K562 (cell line): ENCODE results near the gene CTSK. TPM values are rescaled to one million over a fixed set of nuclear protein-coding genes. Genes with fewer than 3 reads are reported as not detected.

Experiments used
- ATAC-seq: fragments of 200-7000 bp; cut with Tn5 transposase; 3 replicates; pipeline ENCODE4 v1.9.1; 2020; ENCODE audit warnings: moderate library complexity
- BruUV-seq: library from RNA; stranded (reverse); fragments of 400-500 nt; replicated peaks from 2 replicates; lab custom pipeline; 2021; lab: Mats Ljungman, UMichigan
- CTCF ChIA-PET: fragments of 300-600 bp; formaldehyde crosslinking; extraction: SDS; loops from one replicate; lab custom pipeline; 2021; ENCODE audit warnings: low intra/inter-chr PET ratio; lab: Yijun Ruan, JAX
- POLR2A ChIA-PET: fragments of 300-600, 350-650 bp; sonication (Branson Sonifier 250); formaldehyde crosslinking; extraction: SDS; loops from one replicate; lab custom pipeline; 2021; ENCODE audit warnings: antibody characterized with exemption, inconsistent platforms; lab: Yijun Ruan, JAX
- DNase-seq, 4 experiments: peaks; one replicate each; pipeline versions ENCODE4 v3.0.0 to v3.0.0-alpha.2; 2011 to 2018; ENCODE audit warnings: low spot score in 3 of 4, mixed read lengths in 3 of 4; ENCODE audit errors: extremely low read depth in 1 of 4
- FAIRE-seq: peaks from 2 replicates; lab custom pipeline; 2011; peaks lifted over from hg19 to GRCh38; lab: Jason Lieb, UNC
- H2AFZ ChIP-seq: 2 replicates; pipeline ENCODE4 v1.6.0; 2011; ENCODE audit warnings: low read depth, low read length, control low read depth, inconsistent platforms
- H3K27ac ChIP-seq: fragments of 200-600 bp; 3 replicates; pipeline ENCODE4 v1.8.0; 2011; ENCODE audit warnings: low read depth, mild to moderate bottlenecking, control low read depth, inconsistent platforms, low read length, moderate library complexity, mixed read lengths; ENCODE audit errors: extremely low read depth
- H3K27me3 ChIP-seq, 2 experiments: fragments of 300-600 bp in 1 of 2; 2 replicates in 1 of 2; 3 replicates in 1 of 2; pipeline versions ENCODE4 v1.6.0 to v1.8.0; 2011; ENCODE audit warnings: inconsistent platforms in 2 of 2, low read length in 2 of 2, mild to moderate bottlenecking in 1 of 2, mixed read lengths in 1 of 2, moderate library complexity in 1 of 2; ENCODE audit not compliant: control insufficient read depth in 2 of 2, insufficient read depth in 2 of 2
- H3K36me3 ChIP-seq: fragments of 300-600 bp; 3 replicates; pipeline ENCODE4 v1.8.0; 2011; ENCODE audit warnings: mild to moderate bottlenecking, low read length, inconsistent platforms; ENCODE audit not compliant: control insufficient read depth, insufficient read depth
- H3K4me1 ChIP-seq, 2 experiments: fragments of 200-600 bp in 1 of 2; replicated peaks in 1 of 2; 2 replicates in 1 of 2; 3 replicates in 1 of 2; pipeline versions ENCODE4 v1.5.1 to v1.8.0; 2011; ENCODE audit warnings: inconsistent platforms in 2 of 2, low read length in 2 of 2, mild to moderate bottlenecking in 1 of 2, mixed read lengths in 1 of 2, moderate library complexity in 1 of 2; ENCODE audit not compliant: control insufficient read depth in 2 of 2, insufficient read depth in 2 of 2
- H3K4me2 ChIP-seq: 2 replicates; pipeline ENCODE4 v1.6.1; 2011; ENCODE audit warnings: low read length, control low read depth, inconsistent platforms, mixed read lengths; ENCODE audit not compliant: insufficient read depth
- H3K4me3 ChIP-seq: fragments of 200-600 bp; sonication (generic), shearing (Covaris generic); 2 replicates; pipeline ENCODE4 v1.5.1; 2016; ENCODE audit warnings: control low read depth, inconsistent platforms
- H3K79me2 ChIP-seq: fragments of 200-600 bp; 3 replicates; pipeline ENCODE4 v1.8.0; 2011; ENCODE audit warnings: low read length, inconsistent platforms; ENCODE audit not compliant: control insufficient read depth, insufficient read depth
- H3K9ac ChIP-seq, 2 experiments: 2 replicates each; pipeline versions ENCODE4 v1.6.0 to v1.6.1; 2011; ENCODE audit warnings: low read depth in 2 of 2, low read length in 2 of 2, control low read depth in 1 of 2, inconsistent platforms in 1 of 2, mild to moderate bottlenecking in 1 of 2, mixed read lengths in 1 of 2; ENCODE audit not compliant: insufficient read depth in 1 of 2
- H3K9me1 ChIP-seq: one replicate; pipeline ENCODE4 v1.6.0; 2011; ENCODE audit warnings: inconsistent platforms, mild to moderate bottlenecking, low read length, moderate library complexity; ENCODE audit not compliant: control insufficient read depth, insufficient read depth
- H3K9me3 ChIP-seq: replicated peaks from 2 replicates; pipeline ENCODE4 v1.5.1; 2011; ENCODE audit warnings: low read depth, low read length, inconsistent platforms; ENCODE audit not compliant: control insufficient read depth, insufficient read depth
- H4K20me1 ChIP-seq: replicated peaks from 2 replicates; pipeline ENCODE4 v1.6.1; 2011; ENCODE audit warnings: low read length, inconsistent platforms, mixed read lengths; ENCODE audit not compliant: control insufficient read depth, insufficient read depth
- CSDE1 ChIP-seq, 2 experiments: fragments of 450-650 bp; IDR thresholded peaks; 2 replicates each; pipeline ENCODE4 v1.6.1; 2016; ENCODE audit warnings: mild to moderate bottlenecking in 1 of 2
- ETV5 ChIP-seq: sonication (generic); formaldehyde crosslinking; IDR thresholded peaks from 2 replicates; pipeline ENCODE4 v1.4.0; 2020; ENCODE audit warnings: low read depth, mild to moderate bottlenecking, missing genetic modification reagents
- GATAD2B ChIP-seq: fragments of 450-650 bp; IDR thresholded peaks from 2 replicates; pipeline ENCODE4 v1.6.1; 2017; ENCODE audit warnings: mild to moderate bottlenecking, borderline replicate concordance
- HDAC8 ChIP-seq: fragments of 450-650 bp; IDR thresholded peaks from 2 replicates; pipeline ENCODE4 v1.6.1; 2016; ENCODE audit warnings: mild to moderate bottlenecking, missing genetic modification characterization, moderate library complexity, missing compliant biosample characterization
- HMGN3 ChIP-seq: IDR thresholded peaks from 2 replicates; pipeline ENCODE4 v1.6.1; 2011; ENCODE audit warnings: borderline replicate concordance, low read depth, mild to moderate bottlenecking, mixed read lengths, low read length; ENCODE audit not compliant: insufficient read length; ENCODE audit errors: extremely low read depth
- KDM2B ChIP-seq: fragments of 250-450 bp; sonication (Bioruptor Pico); IDR thresholded peaks from 2 replicates; pipeline ENCODE4 v1.8.0; 2021; ENCODE audit warnings: mild to moderate bottlenecking, moderate library complexity
- MAFG ChIP-seq: fragments of 450-650 bp; conservative IDR thresholded peaks from 2 replicates; pipeline ENCODE4 v1.6.1; 2016; ENCODE audit warnings: missing genetic modification characterization, missing compliant biosample characterization
- MBD2 ChIP-seq: sonication (generic); IDR thresholded peaks from 2 replicates; pipeline ENCODE4 v1.6.1; 2016; ENCODE audit warnings: low read depth, borderline replicate concordance
- MXI1 ChIP-seq: IDR thresholded peaks from 2 replicates; pipeline ENCODE4 v1.6.1; 2011; ENCODE audit warnings: low read depth, mild to moderate bottlenecking, improper control_type of control experiment, low read length
- NCOA6 ChIP-seq: fragments of 450-650 bp; IDR thresholded peaks from 2 replicates; pipeline ENCODE4 v1.6.1; 2017; ENCODE audit warnings: mild to moderate bottlenecking
- PKNOX1 ChIP-seq: fragments of 450-650 bp; IDR thresholded peaks from 2 replicates; pipeline ENCODE4 v1.6.1; 2016
- PYGO2 ChIP-seq: fragments of 450-650 bp; IDR thresholded peaks from 2 replicates; pipeline ENCODE4 v1.6.1; 2016; ENCODE audit warnings: mild to moderate bottlenecking, missing genetic modification characterization, moderate library complexity, missing compliant biosample characterization
- RBM39 ChIP-seq: fragments of 200-400 bp; formaldehyde crosslinking; optimal IDR thresholded peaks from 2 replicates; pipeline ENCODE3; 2018; ENCODE audit warnings: low read depth, low read length
- UBTF ChIP-seq, 2 experiments: IDR thresholded peaks; 2 replicates each; pipeline ENCODE4 v1.6.1; 2012; ENCODE audit warnings: improper control_type of control experiment in 2 of 2, low read depth in 2 of 2, low read length in 2 of 2, borderline replicate concordance in 1 of 2
- ZBTB7A ChIP-seq: IDR thresholded peaks from 2 replicates; pipeline ENCODE4 v1.6.1; 2011; ENCODE audit warnings: low read depth, mild to moderate bottlenecking, low read length, moderate library complexity, borderline replicate concordance; ENCODE audit not compliant: control insufficient read depth
- ZNF316 ChIP-seq: fragments of 450-650 bp; IDR thresholded peaks from 2 replicates; pipeline ENCODE4 v1.6.1; 2016
- ZNF408 ChIP-seq: fragments of 250-450 bp; sonication (Bioruptor Pico); IDR thresholded peaks from 2 replicates; pipeline ENCODE4 v1.4.0; 2020; ENCODE audit warnings: low read depth, mild to moderate bottlenecking, moderate library complexity
- WGBS: fragments of 100-300 bp; shearing (Covaris generic); methylation state at CpG from one replicate; pipeline ENCODE4 v1.1.6; 2016; ENCODE audit warnings: low coverage, mixed read lengths; ENCODE audit not compliant: insufficient coverage; ENCODE audit errors: missing lambda C conversion rate; 5-methylcytosine and 5-hydroxymethylcytosine counted together
- in situ Hi-C: fragments of 300-500 bp; cut with MboI; formaldehyde crosslinking; loops from 4 replicates; pipeline ENCODE4 v1.15.0; 2018; ENCODE audit warnings: inconsistent platforms, mixed read lengths
- intact Hi-C: fragments of 100-400 bp; cut with micrococcal nuclease; formaldehyde crosslinking; loops from 2 replicates; pipeline ENCODE4 v1.14.2; 2022
- polyA plus RNA-seq, 8 experiments: library from polyadenylated mRNA; depleted of rRNA in 4 of 8; stranded (reverse) in 5 of 8; unstranded in 3 of 8; fragments of >200 nt; fragmentation: Nextera tagmentation in 2 of 8; fragmentation: Illumina TruSeq in 1 of 8; extraction: Ambion mirVana in 2 of 8; extraction: Trizol in 1 of 8; gene quantifications; 2 replicates each; pipeline versions ENCODE4 v1.2.1 to v1.2.3, GENCODE V29; 2011 to 2014; ENCODE audit warnings: inconsistent platforms in 1 of 8, missing spikeins in 1 of 8
- total RNA-seq, 7 experiments: library from RNA; depleted of rRNA in 6 of 7; stranded (reverse); fragments of >200 nt in 6 of 7; fragmentation: Illumina TruSeq in 2 of 7; extraction: Trizol in 2 of 7; gene quantifications; 2 replicates each; pipeline versions ENCODE4 v1.2.1 to v1.2.3, GENCODE V29; 2011 to 2021; ENCODE audit warnings: low replicate concordance in 1 of 7
- TF ChIP-seq, protein P1 (sequence below): sonication (generic); formaldehyde crosslinking; IDR thresholded peaks from 2 replicates; pipeline ENCODE4 v1.4.0; 2020; ENCODE audit warnings: mild to moderate bottlenecking, missing genetic modification reagents

The CTSK gene
- total and polyA plus RNA-seq, 9 of the 15 experiments (the other 6 are each of a cell fraction or from before 2014, with no cell fraction given), result 0.84 to 2.5 (median 1.3) TPM

DNA sequence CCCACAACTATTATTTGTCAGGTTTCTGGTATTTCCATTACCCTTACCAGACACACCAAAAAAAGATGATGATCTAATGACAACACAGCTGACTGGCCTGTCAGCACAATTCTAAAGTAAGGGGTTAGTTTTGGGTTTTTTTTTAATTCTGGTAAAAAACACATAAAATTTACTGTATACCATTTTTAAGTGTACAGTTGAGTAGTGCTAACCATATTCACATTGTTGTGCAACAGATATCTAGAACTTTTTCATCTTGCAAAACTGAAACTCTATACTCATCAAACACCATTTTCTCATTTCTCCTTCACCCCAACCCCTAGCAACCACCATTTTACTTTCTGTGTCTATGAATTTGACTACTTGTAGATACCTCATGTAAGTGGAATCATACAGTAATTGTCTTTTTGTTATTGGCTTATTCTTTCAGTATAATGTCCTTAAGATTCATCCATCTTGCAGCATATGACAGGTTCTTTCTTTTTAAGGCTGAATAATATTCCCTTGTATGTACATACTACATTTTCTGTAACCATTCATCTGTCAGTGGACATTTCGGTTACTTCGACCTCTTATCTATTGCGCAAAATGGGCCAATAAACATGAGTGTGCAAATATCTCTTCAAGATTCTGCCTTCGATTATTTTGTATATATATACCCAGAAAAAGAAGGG, 38.5 kb upstream of the CTSK start:
- H3K9ac ChIP-seq, result no peak overlapping the region
- 30% methylated on average over 4 of the region's 4 CpGs for WGBS
- DNase-seq (no peak), ATAC-seq (no peak; the same call in 2 of the 3 replicates), FAIRE-seq (no peak)
- ChIA-PET POLR2A (no interaction called here), CTCF (no interaction called here)
- in situ Hi-C loops, result no loop called here
- H3K79me2 ChIP-seq, result no peaks in the 10 kb centered on the region
- H3K4me1 ChIP-seq, result peaks cover 2 to 7% of the 10 kb centered on the region in 2 experiments; a peak in 1 of 5 replicates
- H3K27me3 ChIP-seq, result no peaks in the 10 kb centered on the region
- no peak overlapping the region for H3K4me2 ChIP-seq
- BruUV-seq, result no TSS peak
- H3K36me3 ChIP-seq, result peaks cover 5% of the 10 kb centered on the region; the same call in 2 of the 3 replicates
- H3K4me3 ChIP-seq, result no peak overlapping the region
- no peaks in the 10 kb centered on the region for H3K9me1 ChIP-seq
- H4K20me1 ChIP-seq, result no peaks in the 10 kb centered on the region
- H3K27ac ChIP-seq, result no peak overlapping the region
- intact Hi-C loops, result no loop called here
- H2AFZ ChIP-seq, result 0 out of 2 replicates have a peak overlapping the region, but pooled peaks have one; percentile 9
- no peaks in the 10 kb centered on the region for H3K9me3 ChIP-seq
- TF ChIP-seq MXI1, result no peak
- no peak for TF ChIP-seq RBM39
- no peak for TF ChIP-seq HMGN3
- no peak for TF ChIP-seq NCOA6
- 0 out of 2 replicates have a peak, but pooled peaks have one; percentile 20 for TF ChIP-seq ZNF316
- no peak for TF ChIP-seq ZNF408
- no peak for TF ChIP-seq MBD2
- TF ChIP-seq GATAD2B, result no peak
- TF ChIP-seq, protein P1, sequence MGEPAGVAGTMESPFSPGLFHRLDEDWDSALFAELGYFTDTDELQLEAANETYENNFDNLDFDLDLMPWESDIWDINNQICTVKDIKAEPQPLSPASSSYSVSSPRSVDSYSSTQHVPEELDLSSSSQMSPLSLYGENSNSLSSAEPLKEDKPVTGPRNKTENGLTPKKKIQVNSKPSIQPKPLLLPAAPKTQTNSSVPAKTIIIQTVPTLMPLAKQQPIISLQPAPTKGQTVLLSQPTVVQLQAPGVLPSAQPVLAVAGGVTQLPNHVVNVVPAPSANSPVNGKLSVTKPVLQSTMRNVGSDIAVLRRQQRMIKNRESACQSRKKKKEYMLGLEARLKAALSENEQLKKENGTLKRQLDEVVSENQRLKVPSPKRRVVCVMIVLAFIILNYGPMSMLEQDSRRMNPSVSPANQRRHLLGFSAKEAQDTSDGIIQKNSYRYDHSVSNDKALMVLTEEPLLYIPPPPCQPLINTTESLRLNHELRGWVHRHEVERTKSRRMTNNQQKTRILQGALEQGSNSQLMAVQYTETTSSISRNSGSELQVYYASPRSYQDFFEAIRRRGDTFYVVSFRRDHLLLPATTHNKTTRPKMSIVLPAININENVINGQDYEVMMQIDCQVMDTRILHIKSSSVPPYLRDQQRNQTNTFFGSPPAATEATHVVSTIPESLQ, result no peak
- TF ChIP-seq ZBTB7A, result no peak
- no peak for TF ChIP-seq ETV5 (CRISPR knock-in tag)
- no peak for TF ChIP-seq KDM2B (CRISPR knock-in tag)
- TF ChIP-seq HDAC8, result no peak
- no peak for TF ChIP-seq PYGO2 (tag)
- TF ChIP-seq PKNOX1, result peak; percentile 52; the same call in 1 of the 2 replicates
- TF ChIP-seq MAFG (tag), result 0 out of 2 replicates have a peak, but pooled peaks have one; percentile 4
- TF ChIP-seq UBTF (IDR thresholded peaks at IDR 0.05; ENCODE audit: borderline replicate concordance in 1 of 2, low read depth in 2 of 2, low read length in 2 of 2), result no peak
- TF ChIP-seq CSDE1 (IDR thresholded peaks at IDR 0.05), result peak in 1 of 2 experiments; percentile 33; a peak in 1 of 4 replicates
